Peyer's patch (tissue), 4 donors: ENCODE measurements around the gene MYH11.

Experiments used
- POLR2A ChIP-seq, 2 donors: fragments of 450-650 bp; IDR thresholded peaks; one replicate each; pipeline ENCODE4 v1.5.1; 2017; ENCODE audit warnings: antibody characterized with exemption in 2 of 2, mild to moderate bottlenecking in 2 of 2, moderate library complexity in 2 of 2
- TF ChIP-seq, protein P1 (sequence below), 6 experiments: fragments of 450-650 bp in 4 of 6; fragments of 200-600 bp in 2 of 6; sonication (generic) in 1 of 6; IDR thresholded peaks; one replicate each; pipeline ENCODE4 v1.5.1; 2017 to 2019; ENCODE audit warnings: antibody characterized with exemption in 6 of 6, mild to moderate bottlenecking in 3 of 6, moderate library complexity in 1 of 6

- TF ChIP-seq, protein P1, sequence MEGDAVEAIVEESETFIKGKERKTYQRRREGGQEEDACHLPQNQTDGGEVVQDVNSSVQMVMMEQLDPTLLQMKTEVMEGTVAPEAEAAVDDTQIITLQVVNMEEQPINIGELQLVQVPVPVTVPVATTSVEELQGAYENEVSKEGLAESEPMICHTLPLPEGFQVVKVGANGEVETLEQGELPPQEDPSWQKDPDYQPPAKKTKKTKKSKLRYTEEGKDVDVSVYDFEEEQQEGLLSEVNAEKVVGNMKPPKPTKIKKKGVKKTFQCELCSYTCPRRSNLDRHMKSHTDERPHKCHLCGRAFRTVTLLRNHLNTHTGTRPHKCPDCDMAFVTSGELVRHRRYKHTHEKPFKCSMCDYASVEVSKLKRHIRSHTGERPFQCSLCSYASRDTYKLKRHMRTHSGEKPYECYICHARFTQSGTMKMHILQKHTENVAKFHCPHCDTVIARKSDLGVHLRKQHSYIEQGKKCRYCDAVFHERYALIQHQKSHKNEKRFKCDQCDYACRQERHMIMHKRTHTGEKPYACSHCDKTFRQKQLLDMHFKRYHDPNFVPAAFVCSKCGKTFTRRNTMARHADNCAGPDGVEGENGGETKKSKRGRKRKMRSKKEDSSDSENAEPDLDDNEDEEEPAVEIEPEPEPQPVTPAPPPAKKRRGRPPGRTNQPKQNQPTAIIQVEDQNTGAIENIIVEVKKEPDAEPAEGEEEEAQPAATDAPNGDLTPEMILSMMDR (IDR thresholded peaks at IDR 0.05) = no peak
- no peak for TF ChIP-seq POLR2A (IDR thresholded peaks at IDR 0.05)
Observed at GRCh38 chr16:15743657-15744056, 113.2 kb downstream of the MYH11 start.
